ENCODE results near the gene CD38. TPM values are rescaled to one million over a fixed set of nuclear protein-coding genes. Genes with fewer than 3 reads are reported as not detected.
A peak's percentile ranks its signal among the peaks of the same experiment; 100 is the strongest.
"Not testable (repeated sequence)": the region's sequence is repeated elsewhere in the genome, so short reads cannot be mapped to it uniquely, and the experiment has no call there.

CD38 gene
- total and polyA plus RNA-seq, 5 donors from 2014 or later = 4.8 to 14.5 (median 6.4) TPM

DNA sequence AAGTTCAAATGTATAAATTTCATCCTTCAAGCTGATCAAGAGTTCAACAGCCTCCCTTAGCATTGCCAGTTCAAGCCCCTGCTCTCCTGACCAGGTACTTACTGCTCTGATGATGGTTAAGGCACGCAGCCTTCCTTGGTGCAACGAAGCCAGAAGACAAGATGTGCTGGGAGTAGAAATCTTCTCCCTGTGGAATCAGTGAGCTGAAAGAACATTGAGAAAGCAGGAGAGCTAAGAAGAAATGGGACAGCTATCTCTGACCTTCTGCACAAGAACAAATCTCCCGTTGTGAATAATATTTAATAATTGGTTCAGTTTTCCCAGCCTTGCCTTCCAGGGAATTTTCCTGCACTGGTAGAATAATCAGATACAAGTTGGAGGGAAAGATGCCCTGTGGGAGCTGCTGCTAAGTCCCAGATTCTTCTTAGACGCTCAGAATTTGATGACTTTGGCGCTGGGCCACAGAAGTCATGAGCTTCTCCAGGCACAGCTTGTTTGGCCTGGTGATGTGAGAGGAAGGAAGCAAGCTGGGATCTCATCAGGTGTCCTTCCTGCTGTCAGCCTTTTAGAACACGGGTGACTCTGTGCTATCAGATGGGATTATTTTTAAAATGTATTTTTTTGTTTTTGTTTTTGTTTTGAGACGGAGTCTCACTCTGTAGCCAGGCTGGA lies 77.8 kb downstream of the CD38 start:
- no peak overlapping the region for H3K27ac Mint-ChIP-seq
- Histone ChIP-seq H3K9me3 (ENCODE audit: control insufficient read depth in 2 of 2, low read length in 2 of 2) (no peaks in the 10 kb centered on the region), H3K27me3 (ENCODE audit: control insufficient read depth, insufficient read depth, low read length) (no peaks in the 10 kb centered on the region), H3K4me3 (ENCODE audit: low read depth, low read length) (no peak overlapping the region), H3K36me3 (ENCODE audit: control insufficient read depth, insufficient read depth, low read length) (no peaks in the 10 kb centered on the region), H3K27ac (ENCODE audit: insufficient read depth, low read length, poor library complexity, severe bottlenecking) (no peak overlapping the region), H3K4me1 (ENCODE audit: control insufficient read depth, insufficient read depth, low read length, poor library complexity, severe bottlenecking) (no peaks in the 10 kb centered on the region)
- peaks cover 6% of the 10 kb centered on the region for H3K27me3 Mint-ChIP-seq
- H3K9me3 Mint-ChIP-seq = peaks cover 0 to 2% (median 0%) of the 10 kb centered on the region in 7 donors
- H3K4me3 Mint-ChIP-seq = no peak overlapping the region
- ATAC-seq (ENCODE audit: low read depth in 2 of 2) (no peak), DNase-seq (no peak)
- H3K36me3 Mint-ChIP-seq = peaks cover 9% of the 10 kb centered on the region
- no peaks in the 10 kb centered on the region for H3K4me1 Mint-ChIP-seq

GRCh38 chr4:15861198-15861597 lies 83.1 kb downstream of the CD38 start:
- ATAC-seq (ENCODE audit: low read depth in 2 of 2); H3K36me3 Mint-ChIP-seq; H3K36me3 ChIP-seq (ENCODE audit: control insufficient read depth, insufficient read depth, low read length); H3K27ac ChIP-seq (ENCODE audit: insufficient read depth, low read length, poor library complexity, severe bottlenecking); H3K4me3 Mint-ChIP-seq; H3K27me3 Mint-ChIP-seq; H3K4me3 ChIP-seq (ENCODE audit: low read depth, low read length); H3K27ac Mint-ChIP-seq; DNase-seq; H3K9me3 Mint-ChIP-seq; H3K4me1 Mint-ChIP-seq; H3K9me3 ChIP-seq (ENCODE audit: control insufficient read depth in 2 of 2, low read length in 2 of 2); H3K4me1 ChIP-seq (ENCODE audit: control insufficient read depth, insufficient read depth, low read length, poor library complexity, severe bottlenecking); H3K27me3 ChIP-seq (ENCODE audit: control insufficient read depth, insufficient read depth, low read length): not testable (repeated sequence)

GRCh38 chr4:15864651-15865566 lies 86.8 kb downstream of the CD38 start:
- Mint-ChIP-seq H3K4me1 (no peaks in the 10 kb centered on the region), H3K36me3 (no peaks in the 10 kb centered on the region), H3K9me3 (peaks cover 0 to 2% (median 0%) of the 10 kb centered on the region in 7 donors), H3K27ac (no peak overlapping the region), H3K27me3 (peaks cover 4% of the 10 kb centered on the region), H3K4me3 (no peak overlapping the region)
- Histone ChIP-seq H3K27me3 (ENCODE audit: control insufficient read depth, insufficient read depth, low read length) (peaks cover 5% of the 10 kb centered on the region), H3K27ac (ENCODE audit: insufficient read depth, low read length, poor library complexity, severe bottlenecking) (no peak overlapping the region), H3K4me1 (ENCODE audit: control insufficient read depth, insufficient read depth, low read length, poor library complexity, severe bottlenecking) (no peaks in the 10 kb centered on the region), H3K36me3 (ENCODE audit: control insufficient read depth, insufficient read depth, low read length) (no peaks in the 10 kb centered on the region), H3K4me3 (ENCODE audit: low read depth, low read length) (no peak overlapping the region), H3K9me3 (ENCODE audit: control insufficient read depth in 2 of 2, low read length in 2 of 2) (no peaks in the 10 kb centered on the region)
- no peak for ATAC-seq (ENCODE audit: low read depth in 2 of 2)
- DNase-seq = no peak

DNA sequence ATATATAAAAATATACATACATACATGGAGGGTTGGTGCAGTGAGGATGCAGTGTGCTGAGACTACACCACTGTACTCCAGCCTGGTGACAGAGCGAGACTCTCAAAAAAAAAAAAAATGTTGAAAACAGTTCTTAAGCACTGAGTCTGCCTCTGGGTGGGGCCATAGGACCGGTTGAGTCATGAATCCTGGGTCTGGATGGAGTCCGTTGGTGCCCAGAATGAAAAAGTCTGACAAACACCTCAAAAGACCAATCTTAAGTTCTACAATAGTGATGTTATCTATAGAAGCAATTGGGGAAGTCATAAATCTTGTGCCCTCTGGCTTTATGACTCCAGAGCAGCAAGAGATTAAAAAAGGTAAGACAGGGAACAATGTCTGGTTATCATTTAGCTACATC lies 90.0 kb downstream of the CD38 start:
- Mint-ChIP-seq H3K9me3 (peaks cover 0 to 3% (median 0%) of the 10 kb centered on the region in 7 donors), H3K27ac (no peak overlapping the region), H3K27me3 (peaks cover 5% of the 10 kb centered on the region), H3K4me3 (no peak overlapping the region), H3K4me1 (no peaks in the 10 kb centered on the region), H3K36me3 (no peaks in the 10 kb centered on the region)
- H3K9me3 ChIP-seq (ENCODE audit: control insufficient read depth in 2 of 2, low read length in 2 of 2) = no peaks in the 10 kb centered on the region
- DNase-seq (peak in 1 of 3 donors; percentile 8), ATAC-seq (ENCODE audit: low read depth in 2 of 2) (no peak)
- no peak overlapping the region for H3K27ac ChIP-seq (ENCODE audit: insufficient read depth, low read length, poor library complexity, severe bottlenecking)
- no peaks in the 10 kb centered on the region for H3K4me1 ChIP-seq (ENCODE audit: control insufficient read depth, insufficient read depth, low read length, poor library complexity, severe bottlenecking)
- H3K27me3 ChIP-seq (ENCODE audit: control insufficient read depth, insufficient read depth, low read length) = peaks cover 5% of the 10 kb centered on the region
- H3K4me3 ChIP-seq (ENCODE audit: low read depth, low read length) = no peak overlapping the region
- H3K36me3 ChIP-seq (ENCODE audit: control insufficient read depth, insufficient read depth, low read length) = no peaks in the 10 kb centered on the region

- ATAC-seq (ENCODE audit: low read depth in 2 of 2) = no peak
- no peak overlapping the region for H3K27ac Mint-ChIP-seq
These were observed 90.8 kb downstream of the CD38 start for GRCh38 chr4:15868826-15869413.

GRCh38 chr4:15870079-15870478 lies 92.0 kb downstream of the CD38 start:
- no peak for DNase-seq
- Mint-ChIP-seq H3K36me3 (no peaks in the 10 kb centered on the region), H3K27me3 (peaks cover 14% of the 10 kb centered on the region), H3K27ac (no peak overlapping the region), H3K9me3 (peaks cover 0 to 3% (median 0%) of the 10 kb centered on the region in 7 donors), H3K4me3 (no peak overlapping the region), H3K4me1 (no peaks in the 10 kb centered on the region)
- Histone ChIP-seq H3K4me3 (ENCODE audit: low read depth, low read length) (no peak overlapping the region), H3K36me3 (ENCODE audit: control insufficient read depth, insufficient read depth, low read length) (no peaks in the 10 kb centered on the region), H3K9me3 (ENCODE audit: control insufficient read depth in 2 of 2, low read length in 2 of 2) (no peaks in the 10 kb centered on the region), H3K27ac (ENCODE audit: insufficient read depth, low read length, poor library complexity, severe bottlenecking) (no peak overlapping the region), H3K4me1 (ENCODE audit: control insufficient read depth, insufficient read depth, low read length, poor library complexity, severe bottlenecking) (no peaks in the 10 kb centered on the region), H3K27me3 (ENCODE audit: control insufficient read depth, insufficient read depth, low read length) (peaks cover 3% of the 10 kb centered on the region)
- ATAC-seq (ENCODE audit: low read depth in 2 of 2) = no peak

More at GRCh38 chr4:15868826-15869413, 90.8 kb downstream of the CD38 start:
- no peak for DNase-seq
- Mint-ChIP-seq H3K27me3 (peaks cover 6% of the 10 kb centered on the region), H3K4me1 (no peaks in the 10 kb centered on the region), H3K9me3 (peaks cover 0 to 3% (median 0%) of the 10 kb centered on the region in 7 donors), H3K36me3 (no peaks in the 10 kb centered on the region), H3K4me3 (no peak overlapping the region)
- Histone ChIP-seq H3K36me3 (ENCODE audit: control insufficient read depth, insufficient read depth, low read length) (no peaks in the 10 kb centered on the region), H3K9me3 (ENCODE audit: control insufficient read depth in 2 of 2, low read length in 2 of 2) (no peaks in the 10 kb centered on the region), H3K27me3 (ENCODE audit: control insufficient read depth, insufficient read depth, low read length) (peaks cover 3% of the 10 kb centered on the region), H3K4me3 (ENCODE audit: low read depth, low read length) (no peak overlapping the region), H3K27ac (ENCODE audit: insufficient read depth, low read length, poor library complexity, severe bottlenecking) (no peak overlapping the region), H3K4me1 (ENCODE audit: control insufficient read depth, insufficient read depth, low read length, poor library complexity, severe bottlenecking) (no peaks in the 10 kb centered on the region)

- peaks cover 18% of the 10 kb centered on the region for H3K27me3 Mint-ChIP-seq
- Histone ChIP-seq H3K9me3 (ENCODE audit: control insufficient read depth in 2 of 2, low read length in 2 of 2) (no peaks in the 10 kb centered on the region), H3K4me3 (ENCODE audit: low read depth, low read length) (no peak overlapping the region), H3K36me3 (ENCODE audit: control insufficient read depth, insufficient read depth, low read length) (no peaks in the 10 kb centered on the region), H3K4me1 (ENCODE audit: control insufficient read depth, insufficient read depth, low read length, poor library complexity, severe bottlenecking) (no peaks in the 10 kb centered on the region), H3K27me3 (ENCODE audit: control insufficient read depth, insufficient read depth, low read length) (peaks cover 3% of the 10 kb centered on the region), H3K27ac (ENCODE audit: insufficient read depth, low read length, poor library complexity, severe bottlenecking) (no peak overlapping the region)
- H3K4me3 Mint-ChIP-seq = no peak overlapping the region
- H3K36me3 Mint-ChIP-seq = no peaks in the 10 kb centered on the region
- no peaks in the 10 kb centered on the region for H3K4me1 Mint-ChIP-seq
- ATAC-seq (ENCODE audit: low read depth in 2 of 2) (no peak), DNase-seq (no peak)
- H3K27ac Mint-ChIP-seq = no peak overlapping the region
- H3K9me3 Mint-ChIP-seq = peaks cover 0 to 3% (median 0%) of the 10 kb centered on the region in 7 donors
These were observed 93.0 kb downstream of the CD38 start for GRCh38 chr4:15870921-15871664.
